ENCODE results near the gene TMEM222.

The TMEM222 gene

GRCh38 chr1:27377760-27378495 lies 56.0 kb downstream of the TMEM222 start:
- TF ChIP-seq FOXP2 (optimal IDR thresholded peaks at IDR 0.05; ENCODE audit: borderline replicate concordance, extremely low read depth, extremely low read length, insufficient read depth): no peak
- no peak for TF ChIP-seq SIN3A (IDR thresholded peaks at IDR 0.05; ENCODE audit: borderline replicate concordance, insufficient read depth, low read length)
- TF ChIP-seq, protein P1, sequence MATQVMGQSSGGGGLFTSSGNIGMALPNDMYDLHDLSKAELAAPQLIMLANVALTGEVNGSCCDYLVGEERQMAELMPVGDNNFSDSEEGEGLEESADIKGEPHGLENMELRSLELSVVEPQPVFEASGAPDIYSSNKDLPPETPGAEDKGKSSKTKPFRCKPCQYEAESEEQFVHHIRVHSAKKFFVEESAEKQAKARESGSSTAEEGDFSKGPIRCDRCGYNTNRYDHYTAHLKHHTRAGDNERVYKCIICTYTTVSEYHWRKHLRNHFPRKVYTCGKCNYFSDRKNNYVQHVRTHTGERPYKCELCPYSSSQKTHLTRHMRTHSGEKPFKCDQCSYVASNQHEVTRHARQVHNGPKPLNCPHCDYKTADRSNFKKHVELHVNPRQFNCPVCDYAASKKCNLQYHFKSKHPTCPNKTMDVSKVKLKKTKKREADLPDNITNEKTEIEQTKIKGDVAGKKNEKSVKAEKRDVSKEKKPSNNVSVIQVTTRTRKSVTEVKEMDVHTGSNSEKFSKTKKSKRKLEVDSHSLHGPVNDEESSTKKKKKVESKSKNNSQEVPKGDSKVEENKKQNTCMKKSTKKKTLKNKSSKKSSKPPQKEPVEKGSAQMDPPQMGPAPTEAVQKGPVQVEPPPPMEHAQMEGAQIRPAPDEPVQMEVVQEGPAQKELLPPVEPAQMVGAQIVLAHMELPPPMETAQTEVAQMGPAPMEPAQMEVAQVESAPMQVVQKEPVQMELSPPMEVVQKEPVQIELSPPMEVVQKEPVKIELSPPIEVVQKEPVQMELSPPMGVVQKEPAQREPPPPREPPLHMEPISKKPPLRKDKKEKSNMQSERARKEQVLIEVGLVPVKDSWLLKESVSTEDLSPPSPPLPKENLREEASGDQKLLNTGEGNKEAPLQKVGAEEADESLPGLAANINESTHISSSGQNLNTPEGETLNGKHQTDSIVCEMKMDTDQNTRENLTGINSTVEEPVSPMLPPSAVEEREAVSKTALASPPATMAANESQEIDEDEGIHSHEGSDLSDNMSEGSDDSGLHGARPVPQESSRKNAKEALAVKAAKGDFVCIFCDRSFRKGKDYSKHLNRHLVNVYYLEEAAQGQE (IDR thresholded peaks at IDR 0.05; ENCODE audit: insufficient read depth in 1 of 2, low read depth in 2 of 2, low read length in 2 of 2): no peak
- no peak for TF ChIP-seq POLR2AphosphoS5 (IDR thresholded peaks at IDR 0.05; ENCODE audit: low read depth, low read length)
- no peak for TF ChIP-seq TAF1 (IDR thresholded peaks at IDR 0.05; ENCODE audit: borderline replicate concordance, insufficient read depth, low read length)

GRCh38 chr1:27379564-27380122 lies 57.7 kb downstream of the TMEM222 start:
- TF ChIP-seq SIN3A (IDR thresholded peaks at IDR 0.05; ENCODE audit: borderline replicate concordance, insufficient read depth, low read length): no peak
- no peak for TF ChIP-seq POLR2AphosphoS5 (IDR thresholded peaks at IDR 0.05; ENCODE audit: low read depth, low read length)
- no peak for TF ChIP-seq FOXP2 (optimal IDR thresholded peaks at IDR 0.05; ENCODE audit: borderline replicate concordance, extremely low read depth, extremely low read length, insufficient read depth)
- TF ChIP-seq, protein P1 (IDR thresholded peaks at IDR 0.05; ENCODE audit: insufficient read depth in 1 of 2, low read depth in 2 of 2, low read length in 2 of 2): no peak
- no peak for TF ChIP-seq TAF1 (IDR thresholded peaks at IDR 0.05; ENCODE audit: borderline replicate concordance, insufficient read depth, low read length)

GRCh38 chr1:27380224-27380623 lies 58.3 kb downstream of the TMEM222 start:
- no peak for TF ChIP-seq POLR2AphosphoS5 (IDR thresholded peaks at IDR 0.05; ENCODE audit: low read depth, low read length)
- TF ChIP-seq SIN3A (IDR thresholded peaks at IDR 0.05; ENCODE audit: borderline replicate concordance, insufficient read depth, low read length): no peak
- TF ChIP-seq, protein P1 (IDR thresholded peaks at IDR 0.05; ENCODE audit: insufficient read depth in 1 of 2, low read depth in 2 of 2, low read length in 2 of 2): no peak
- TF ChIP-seq FOXP2 (optimal IDR thresholded peaks at IDR 0.05; ENCODE audit: borderline replicate concordance, extremely low read depth, extremely low read length, insufficient read depth): no peak
- TF ChIP-seq TAF1 (IDR thresholded peaks at IDR 0.05; ENCODE audit: borderline replicate concordance, insufficient read depth, low read length): no peak

DNA sequence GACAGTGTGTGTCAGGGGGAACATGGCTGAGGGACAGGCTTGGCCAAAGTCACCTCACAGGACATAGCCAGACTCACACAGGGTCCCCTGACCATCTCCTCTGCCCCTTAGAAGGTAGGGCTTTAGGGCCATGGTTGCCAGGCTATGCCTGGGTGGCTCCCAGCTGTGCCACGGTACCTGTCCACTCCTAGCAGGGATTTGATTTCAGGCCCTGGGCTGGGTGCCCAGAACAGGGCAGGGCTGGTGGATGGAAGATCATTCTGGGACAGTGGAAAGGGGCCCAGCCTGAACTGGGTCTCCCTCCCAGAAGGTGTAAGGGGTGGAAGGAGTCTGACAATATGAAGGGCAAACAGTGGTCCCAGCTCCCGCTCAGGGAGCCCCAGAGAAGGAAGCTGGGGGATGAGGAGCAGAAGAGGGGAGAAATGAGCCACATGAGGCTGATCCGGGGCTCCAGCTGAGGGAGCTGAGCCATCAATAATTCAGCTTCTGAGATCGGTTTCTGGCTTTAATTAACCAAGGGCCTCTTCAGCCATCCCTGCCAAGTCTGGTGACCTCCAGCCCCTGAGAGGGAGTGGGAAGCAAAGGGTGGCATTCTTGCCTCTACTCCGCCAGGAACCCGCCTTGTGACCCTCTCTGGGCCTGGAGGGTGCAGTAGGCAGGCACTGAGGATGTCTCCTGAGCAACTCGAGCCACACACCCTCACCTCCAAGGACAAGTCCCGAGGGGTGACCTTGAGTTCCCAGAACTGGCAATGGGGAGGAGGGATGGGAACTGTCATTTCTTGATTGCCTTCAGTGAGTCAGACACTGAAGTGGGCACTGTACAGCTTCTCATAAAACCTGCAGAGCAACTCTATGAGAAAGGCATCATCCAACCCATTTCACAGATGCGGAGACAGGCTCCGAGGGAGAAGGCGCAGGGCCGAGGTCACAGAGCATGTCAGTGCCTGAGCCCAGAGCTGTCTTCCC lies 59.1 kb downstream of the TMEM222 start:
- TF ChIP-seq POLR2AphosphoS5 (IDR thresholded peaks at IDR 0.05; ENCODE audit: low read depth, low read length): no peak
- no peak for TF ChIP-seq FOXP2 (optimal IDR thresholded peaks at IDR 0.05; ENCODE audit: borderline replicate concordance, extremely low read depth, extremely low read length, insufficient read depth)

Data from PFSK-1 (cell line).